Measurements from ENCODE around the gene CFL1.

CFL1 gene

GRCh38 chr11:65814131-65814985 lies 43.6 kb downstream of the CFL1 start:
- Histone ChIP-seq H3K27ac (ENCODE audit: low read depth, low read length) (no peak overlapping the region), H3K36me3 (ENCODE audit: control insufficient read depth, low read length) (no peaks in the 10 kb centered on the region), H3K4me2 (ENCODE audit: low read length) (no peak overlapping the region), H3K4me3 (ENCODE audit: low read length) (no peak overlapping the region), H3F3A (ENCODE audit: control insufficient read depth, insufficient read depth) (no peaks in the 10 kb centered on the region), H3K79me2 (ENCODE audit: control insufficient read depth, low read length) (no peaks in the 10 kb centered on the region), H3K9me3 (ENCODE audit: control insufficient read depth, insufficient read depth, low read length) (no peaks in the 10 kb centered on the region), H4K20me1 (ENCODE audit: control insufficient read depth, insufficient read depth, low read depth, low read length) (no peaks in the 10 kb centered on the region), H3K27me3 (ENCODE audit: control insufficient read depth, low read length) (peaks cover 23% of the 10 kb centered on the region), H3K9me2 (replicated peaks; ENCODE audit: control insufficient read depth, low read length) (no peaks in the 10 kb centered on the region), H3K4me1 (ENCODE audit: control insufficient read depth, low read length) (peaks cover 15% of the 10 kb centered on the region)
- no peak for TF ChIP-seq EZH2phosphoT487 (IDR thresholded peaks at IDR 0.05; ENCODE audit: borderline replicate concordance, low read length)
- TF ChIP-seq, protein P1, sequence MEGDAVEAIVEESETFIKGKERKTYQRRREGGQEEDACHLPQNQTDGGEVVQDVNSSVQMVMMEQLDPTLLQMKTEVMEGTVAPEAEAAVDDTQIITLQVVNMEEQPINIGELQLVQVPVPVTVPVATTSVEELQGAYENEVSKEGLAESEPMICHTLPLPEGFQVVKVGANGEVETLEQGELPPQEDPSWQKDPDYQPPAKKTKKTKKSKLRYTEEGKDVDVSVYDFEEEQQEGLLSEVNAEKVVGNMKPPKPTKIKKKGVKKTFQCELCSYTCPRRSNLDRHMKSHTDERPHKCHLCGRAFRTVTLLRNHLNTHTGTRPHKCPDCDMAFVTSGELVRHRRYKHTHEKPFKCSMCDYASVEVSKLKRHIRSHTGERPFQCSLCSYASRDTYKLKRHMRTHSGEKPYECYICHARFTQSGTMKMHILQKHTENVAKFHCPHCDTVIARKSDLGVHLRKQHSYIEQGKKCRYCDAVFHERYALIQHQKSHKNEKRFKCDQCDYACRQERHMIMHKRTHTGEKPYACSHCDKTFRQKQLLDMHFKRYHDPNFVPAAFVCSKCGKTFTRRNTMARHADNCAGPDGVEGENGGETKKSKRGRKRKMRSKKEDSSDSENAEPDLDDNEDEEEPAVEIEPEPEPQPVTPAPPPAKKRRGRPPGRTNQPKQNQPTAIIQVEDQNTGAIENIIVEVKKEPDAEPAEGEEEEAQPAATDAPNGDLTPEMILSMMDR (IDR thresholded peaks at IDR 0.05; ENCODE audit: low read depth, low read length, poor library complexity, severe bottlenecking) = no peak

DNA sequence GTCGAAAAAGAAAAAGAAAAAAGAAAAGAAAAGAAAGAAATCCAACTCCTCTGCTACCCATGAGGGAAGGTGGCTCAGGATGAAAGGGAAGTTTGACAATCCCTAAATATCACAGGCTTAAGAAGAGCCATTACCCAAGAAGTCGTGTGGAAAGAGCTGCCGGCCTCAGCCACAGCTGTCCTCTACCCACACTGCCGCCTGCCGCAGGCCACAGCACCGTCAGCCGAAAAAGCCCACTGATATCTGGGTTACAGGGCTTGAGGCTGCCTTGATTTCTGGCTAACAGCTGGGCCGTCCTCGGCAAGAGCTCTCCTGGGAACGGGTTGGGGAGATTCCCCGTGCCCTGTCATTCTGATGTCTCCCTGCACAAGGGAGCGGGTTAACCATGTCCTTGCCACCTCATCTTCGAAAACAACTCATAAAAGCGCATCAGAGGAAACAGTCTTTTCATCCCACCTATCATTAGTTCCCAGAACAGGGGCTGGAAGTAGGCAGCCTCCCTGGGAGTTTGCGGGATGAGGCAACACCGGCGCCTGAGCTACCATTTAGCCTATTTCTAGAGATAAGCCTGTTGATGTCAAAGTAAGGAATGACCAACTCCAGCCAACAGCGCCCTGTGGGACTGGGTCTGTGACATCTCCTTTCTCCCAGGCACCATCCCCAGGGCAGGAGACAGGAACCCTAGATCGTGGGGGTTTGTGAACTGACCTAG lies 46.1 kb downstream of the CFL1 start:
- H3K4me1 ChIP-seq (ENCODE audit: control insufficient read depth, low read length) = peaks cover 3% of the 10 kb centered on the region; the same call in 1 of the 2 replicates
- H3K4me2 ChIP-seq (ENCODE audit: low read length) = no peak overlapping the region
- no peak overlapping the region for H3K27ac ChIP-seq (ENCODE audit: low read depth, low read length)
- no peak overlapping the region for H3K4me3 ChIP-seq (ENCODE audit: low read length)
- no peaks in the 10 kb centered on the region for H3K79me2 ChIP-seq (ENCODE audit: control insufficient read depth, low read length)
- H3F3A ChIP-seq (ENCODE audit: control insufficient read depth, insufficient read depth) = no peaks in the 10 kb centered on the region
- H3K27me3 ChIP-seq (ENCODE audit: control insufficient read depth, low read length) = peaks cover 25% of the 10 kb centered on the region
- no peaks in the 10 kb centered on the region for H3K9me3 ChIP-seq (ENCODE audit: control insufficient read depth, insufficient read depth, low read length)
- H3K36me3 ChIP-seq (ENCODE audit: control insufficient read depth, low read length) = no peaks in the 10 kb centered on the region
- TF ChIP-seq, protein P1 (IDR thresholded peaks at IDR 0.05; ENCODE audit: low read depth, low read length, poor library complexity, severe bottlenecking) = no peak
- TF ChIP-seq EZH2phosphoT487 (IDR thresholded peaks at IDR 0.05; ENCODE audit: borderline replicate concordance, low read length) = no peak
- H4K20me1 ChIP-seq (ENCODE audit: control insufficient read depth, insufficient read depth, low read depth, low read length) = no peaks in the 10 kb centered on the region
- no peaks in the 10 kb centered on the region for H3K9me2 ChIP-seq (replicated peaks; ENCODE audit: control insufficient read depth, low read length)

- H3K27ac ChIP-seq (ENCODE audit: low read depth, low read length) = no peak overlapping the region
- no peaks in the 10 kb centered on the region for H3K9me2 ChIP-seq (replicated peaks; ENCODE audit: control insufficient read depth, low read length)
- H4K20me1 ChIP-seq (ENCODE audit: control insufficient read depth, insufficient read depth, low read depth, low read length) = no peaks in the 10 kb centered on the region
- H3K4me2 ChIP-seq (ENCODE audit: low read length) = no peak overlapping the region
- no peaks in the 10 kb centered on the region for H3K79me2 ChIP-seq (ENCODE audit: control insufficient read depth, low read length)
- peaks cover 26% of the 10 kb centered on the region for H3K27me3 ChIP-seq (ENCODE audit: control insufficient read depth, low read length)
- no peaks in the 10 kb centered on the region for H3K9me3 ChIP-seq (ENCODE audit: control insufficient read depth, insufficient read depth, low read length)
- no peak overlapping the region for H3K4me3 ChIP-seq (ENCODE audit: low read length)
- no peak for TF ChIP-seq EZH2phosphoT487 (IDR thresholded peaks at IDR 0.05; ENCODE audit: borderline replicate concordance, low read length)
- TF ChIP-seq, protein P1 (IDR thresholded peaks at IDR 0.05; ENCODE audit: low read depth, low read length, poor library complexity, severe bottlenecking) = no peak
- no peaks in the 10 kb centered on the region for H3F3A ChIP-seq (ENCODE audit: control insufficient read depth, insufficient read depth)
- H3K36me3 ChIP-seq (ENCODE audit: control insufficient read depth, low read length) = no peaks in the 10 kb centered on the region
- H3K4me1 ChIP-seq (ENCODE audit: control insufficient read depth, low read length) = no peaks in the 10 kb centered on the region
Measured at GRCh38 chr11:65810046-65810868, 47.7 kb downstream of the CFL1 start.
